DMS153 treated with DMSO at 0.1 percent for 48 hours (cell line): ENCODE measurements around the gene GOLGA6L2.
"Not testable (repeated sequence)": the region's sequence is repeated elsewhere in the genome, so short reads cannot be mapped to it uniquely, and the experiment has no call there.

Experiments used
- DNase-seq: peaks from one replicate; lab custom pipeline; 2025; ENCODE audit not compliant: unreplicated experiment; lab: John Stamatoyannopoulos, UW

GOLGA6L2 gene, protein sequence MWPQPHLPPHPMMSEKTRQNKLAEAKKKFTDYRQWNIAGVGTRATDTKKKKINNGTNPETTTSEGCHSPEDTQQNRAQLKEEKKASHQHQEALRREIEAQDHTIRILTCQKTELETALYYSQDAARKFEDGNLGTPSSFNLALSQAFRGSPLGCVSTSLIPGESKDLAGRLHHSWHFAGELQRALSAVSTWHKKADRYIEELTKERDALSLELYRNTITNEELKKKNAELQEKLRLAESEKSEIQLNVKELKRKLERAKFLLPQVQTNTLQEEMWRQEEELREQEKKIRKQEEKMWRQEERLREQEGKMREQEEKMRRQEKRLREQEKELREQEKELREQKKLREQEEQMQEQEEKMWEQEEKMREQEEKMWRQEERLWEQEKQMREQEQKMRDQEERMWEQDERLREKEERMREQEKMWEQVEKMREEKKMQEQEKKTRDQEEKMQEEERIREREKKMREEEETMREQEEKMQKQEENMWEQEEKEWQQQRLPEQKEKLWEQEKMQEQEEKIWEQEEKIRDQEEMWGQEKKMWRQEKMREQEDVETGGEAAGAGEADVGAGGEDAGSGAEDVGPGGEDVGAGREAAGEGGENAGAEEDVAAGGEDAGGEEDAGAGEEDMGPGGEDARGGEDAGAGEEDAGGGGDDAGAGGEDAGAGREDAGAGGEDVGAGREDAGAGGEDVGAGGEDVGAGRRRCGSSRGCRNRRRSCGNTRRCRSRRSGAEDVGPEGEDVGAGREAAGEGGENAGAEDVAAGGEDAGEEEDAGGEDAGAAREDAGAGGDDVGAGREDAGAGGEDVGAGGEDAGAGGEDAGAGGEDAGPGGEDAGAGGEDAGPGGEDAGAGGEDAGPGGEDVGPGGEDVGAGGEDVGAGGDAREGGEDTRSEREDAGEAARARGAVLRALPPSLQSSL

DNA sequence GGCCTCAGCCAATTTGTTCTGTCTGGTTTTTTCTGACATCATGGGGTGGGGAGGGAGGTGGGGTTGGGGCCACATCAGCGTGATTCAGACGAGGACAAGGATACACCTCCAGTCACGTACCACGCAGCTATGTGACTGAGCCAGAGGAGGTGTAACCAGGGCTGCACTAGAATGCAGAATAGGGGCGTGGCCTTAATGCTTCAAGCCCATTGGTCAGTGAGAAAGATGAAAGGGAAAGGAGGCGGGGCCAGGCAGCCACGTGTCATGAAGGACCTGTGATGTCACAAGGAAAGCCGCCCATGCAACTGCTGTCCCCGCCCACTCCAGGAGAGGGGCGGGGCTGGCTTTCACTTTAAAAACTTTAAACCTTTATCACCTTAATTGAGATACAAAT, at the start of gene GOLGA6L2:
Gene GOLGA6L2 (minus strand): TSS at position 137 of the 394 bp plus-strand sequence. CDS start 62 bp downstream, at position 75.
- DNase-seq = no peak

DNA sequence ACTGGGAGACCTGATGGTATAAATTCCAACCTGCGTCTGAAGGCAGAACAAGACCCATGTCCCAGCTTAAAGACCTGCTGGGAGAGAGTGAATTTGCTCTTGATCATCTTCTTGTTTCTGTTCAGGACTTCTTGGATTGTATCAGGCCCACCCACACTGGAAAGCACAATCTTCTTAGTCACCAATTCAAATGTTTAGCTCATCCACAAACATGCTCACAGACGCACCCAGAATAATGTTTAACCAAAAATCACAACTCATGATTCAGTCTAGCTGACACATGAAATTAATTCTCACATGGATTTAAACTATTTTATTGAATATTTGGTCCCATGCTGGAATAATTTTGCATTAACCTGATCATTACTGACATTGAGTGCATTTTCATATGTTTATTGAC, 37.8 kb upstream of the GOLGA6L2 start:
- DNase-seq = no peak

DNA sequence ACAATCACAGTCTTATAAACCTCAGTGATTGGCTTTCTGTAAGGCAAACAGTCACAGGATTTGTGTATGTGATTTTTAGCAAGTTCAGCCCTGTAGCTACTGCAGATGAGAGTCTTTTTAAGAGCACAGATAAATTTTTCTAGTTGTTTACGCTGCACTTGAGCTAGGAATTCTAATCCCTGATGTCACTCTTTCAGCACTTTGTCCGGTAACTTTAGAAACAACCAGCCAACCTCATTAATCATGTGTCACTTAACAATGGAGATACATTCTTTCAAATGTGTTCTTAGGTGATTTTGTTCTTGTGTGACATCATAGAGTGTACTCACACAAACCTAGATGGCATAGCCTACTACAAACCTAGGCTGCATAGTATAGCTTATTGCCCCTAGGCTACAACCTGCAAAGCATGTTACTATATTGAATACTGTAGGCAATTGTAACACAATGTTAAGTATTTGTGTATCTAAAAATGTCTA, 36.8 kb upstream of the GOLGA6L2 start:
- no peak for DNase-seq

DNA sequence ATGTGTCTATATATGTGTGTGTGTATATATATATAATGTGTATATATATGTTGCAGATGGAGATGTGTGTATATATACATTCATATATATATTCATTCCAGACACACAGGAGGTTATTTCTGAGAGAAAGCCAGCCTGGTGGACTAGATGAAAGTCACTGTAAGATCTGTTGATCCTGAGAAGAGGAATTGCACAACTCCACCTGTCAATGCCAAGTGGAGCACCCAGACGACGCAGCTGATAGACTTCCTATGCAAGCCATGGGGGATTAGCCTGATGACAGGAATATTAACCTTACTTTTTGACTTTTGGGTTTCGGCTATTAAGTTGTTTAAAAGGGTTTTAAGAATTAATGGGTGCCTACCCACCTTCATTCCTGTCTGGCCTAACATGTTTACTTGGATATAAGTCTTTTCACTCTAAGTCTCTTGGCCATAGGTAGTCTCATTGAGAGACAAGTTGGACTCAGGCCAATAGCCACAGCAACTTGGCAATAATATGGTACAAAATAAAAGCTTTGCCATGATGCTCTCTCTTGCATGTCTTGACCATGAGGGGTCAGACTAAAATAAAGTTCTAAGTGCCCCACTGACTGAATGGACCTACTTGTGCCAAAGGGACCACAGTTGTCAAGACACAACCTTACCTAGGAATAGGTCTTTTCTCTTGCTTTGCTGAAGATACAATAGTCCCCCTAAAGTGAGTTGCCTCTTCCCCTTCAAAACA, 35.9 kb upstream of the GOLGA6L2 start:
- no peak for DNase-seq

DNA sequence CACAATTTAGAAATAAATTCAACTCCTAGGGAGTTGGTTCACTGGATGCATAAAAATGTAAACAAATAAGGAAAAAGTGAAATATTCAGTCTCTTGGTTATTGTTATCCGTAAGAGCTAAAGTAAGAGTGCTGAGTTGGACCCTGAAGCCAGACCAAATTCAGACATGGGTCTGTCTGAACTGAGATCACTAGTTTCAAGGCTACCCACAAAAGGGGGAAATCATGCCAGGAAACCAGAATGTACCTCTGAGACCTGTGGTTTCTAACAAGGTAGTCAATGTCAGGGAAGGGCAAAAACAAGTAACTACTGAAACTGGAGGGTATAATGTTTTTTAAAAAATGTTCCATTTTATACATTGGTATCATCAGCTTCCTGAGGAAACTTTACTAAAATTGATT, 35.2 kb upstream of the GOLGA6L2 start:
- DNase-seq = no peak

DNA sequence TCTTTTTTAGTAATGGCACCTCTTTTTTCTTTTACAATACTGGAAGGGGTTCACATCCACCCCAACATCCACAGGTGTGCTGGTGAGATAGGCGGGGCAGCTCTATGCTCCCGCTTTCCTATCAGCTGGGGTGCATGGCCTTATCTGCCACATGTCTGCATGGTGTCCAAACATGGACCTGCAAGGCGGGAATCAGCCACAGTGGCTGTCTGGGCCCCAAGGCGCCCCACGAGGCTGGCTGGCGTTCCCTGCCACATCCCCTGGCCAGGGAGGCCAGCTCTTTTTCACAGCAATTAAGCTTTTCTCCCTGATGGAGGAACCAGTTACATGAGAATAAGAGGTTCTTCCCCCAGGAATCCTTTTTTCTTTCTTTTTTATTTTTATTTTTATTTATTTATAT, 30.9 kb upstream of the GOLGA6L2 start:
- no peak for DNase-seq

DNA sequence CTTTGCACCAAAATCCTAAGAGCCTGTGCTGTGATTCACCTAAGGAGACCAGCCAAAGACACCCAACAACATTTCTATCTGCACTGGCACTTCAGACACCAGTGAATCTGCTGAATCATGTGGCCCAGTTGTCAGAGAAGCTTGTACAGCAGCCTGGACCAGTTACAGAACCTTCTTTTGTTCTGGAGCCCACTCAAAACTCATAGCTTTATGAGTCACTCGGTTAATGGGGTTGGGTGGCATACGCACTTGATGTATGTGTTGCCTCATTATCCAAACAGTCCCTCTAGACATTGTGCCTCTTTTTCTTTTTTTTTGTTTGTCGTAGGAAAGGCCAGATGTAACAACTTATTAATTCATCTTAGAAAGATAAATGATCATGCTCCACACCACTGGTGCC, 25.6 kb upstream of the GOLGA6L2 start:
- DNase-seq = no peak

DNA sequence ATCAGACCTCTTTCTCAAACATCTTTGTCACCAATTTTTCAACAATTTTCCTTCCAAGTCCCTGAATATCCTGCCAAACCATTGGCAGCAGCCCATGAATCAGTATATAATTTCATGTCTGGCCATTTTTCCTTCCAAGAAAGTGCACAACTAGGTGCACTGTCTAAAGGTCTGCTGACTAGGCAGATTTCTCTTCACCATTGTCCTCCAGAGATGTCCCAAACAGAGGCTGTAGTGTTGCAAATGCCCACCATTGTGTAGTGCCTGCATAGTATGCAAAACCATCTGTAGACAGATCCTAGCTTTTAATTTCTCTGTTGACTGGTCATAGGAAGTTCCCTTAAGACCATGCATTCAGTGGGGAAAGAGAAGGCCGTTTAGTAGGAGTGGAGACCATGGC, 25.0 kb upstream of the GOLGA6L2 start:
- no peak for DNase-seq

DNA sequence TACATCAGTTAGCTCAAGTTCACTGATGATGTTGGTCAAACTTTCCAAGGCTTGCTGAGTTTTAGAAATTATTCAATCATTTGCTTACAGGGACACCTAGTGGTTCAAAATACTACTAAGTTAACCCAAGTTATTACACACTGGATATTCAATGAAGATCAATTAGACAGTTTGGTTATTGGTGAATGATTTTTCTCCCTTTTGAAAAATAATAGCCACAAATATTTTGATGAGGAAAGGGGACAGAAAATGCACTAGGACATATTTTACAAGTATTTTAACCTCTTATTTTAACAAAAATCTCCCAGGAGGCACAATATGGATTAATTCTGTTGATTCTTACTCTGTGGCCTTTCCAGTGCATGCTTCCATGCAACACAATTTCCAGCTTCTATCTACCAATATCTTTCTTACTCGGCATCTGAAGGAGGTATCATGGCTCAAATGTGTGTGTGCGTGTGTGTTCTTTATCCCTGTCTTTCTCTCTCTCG, 20.1 kb upstream of the GOLGA6L2 start:
- no peak for DNase-seq

DNA sequence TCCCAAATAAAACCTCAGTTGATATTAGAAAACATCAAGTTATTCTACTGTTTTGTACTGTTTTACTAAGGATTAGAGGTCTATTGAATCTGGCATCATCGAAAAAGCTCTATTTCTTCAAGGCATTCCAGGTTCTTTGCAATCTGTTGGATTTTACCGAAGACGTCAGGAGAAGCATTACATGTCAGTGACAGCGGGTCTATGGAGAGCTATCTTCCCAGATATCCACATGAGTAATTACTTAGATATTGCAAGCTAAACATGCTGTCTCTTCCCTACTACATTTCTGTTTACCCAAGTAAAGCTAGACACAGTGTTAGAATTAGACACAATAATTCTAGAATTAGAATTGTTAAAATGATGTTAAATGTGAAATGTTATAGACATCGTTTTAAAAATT, 10.8 kb upstream of the GOLGA6L2 start:
- DNase-seq = no peak

DNA sequence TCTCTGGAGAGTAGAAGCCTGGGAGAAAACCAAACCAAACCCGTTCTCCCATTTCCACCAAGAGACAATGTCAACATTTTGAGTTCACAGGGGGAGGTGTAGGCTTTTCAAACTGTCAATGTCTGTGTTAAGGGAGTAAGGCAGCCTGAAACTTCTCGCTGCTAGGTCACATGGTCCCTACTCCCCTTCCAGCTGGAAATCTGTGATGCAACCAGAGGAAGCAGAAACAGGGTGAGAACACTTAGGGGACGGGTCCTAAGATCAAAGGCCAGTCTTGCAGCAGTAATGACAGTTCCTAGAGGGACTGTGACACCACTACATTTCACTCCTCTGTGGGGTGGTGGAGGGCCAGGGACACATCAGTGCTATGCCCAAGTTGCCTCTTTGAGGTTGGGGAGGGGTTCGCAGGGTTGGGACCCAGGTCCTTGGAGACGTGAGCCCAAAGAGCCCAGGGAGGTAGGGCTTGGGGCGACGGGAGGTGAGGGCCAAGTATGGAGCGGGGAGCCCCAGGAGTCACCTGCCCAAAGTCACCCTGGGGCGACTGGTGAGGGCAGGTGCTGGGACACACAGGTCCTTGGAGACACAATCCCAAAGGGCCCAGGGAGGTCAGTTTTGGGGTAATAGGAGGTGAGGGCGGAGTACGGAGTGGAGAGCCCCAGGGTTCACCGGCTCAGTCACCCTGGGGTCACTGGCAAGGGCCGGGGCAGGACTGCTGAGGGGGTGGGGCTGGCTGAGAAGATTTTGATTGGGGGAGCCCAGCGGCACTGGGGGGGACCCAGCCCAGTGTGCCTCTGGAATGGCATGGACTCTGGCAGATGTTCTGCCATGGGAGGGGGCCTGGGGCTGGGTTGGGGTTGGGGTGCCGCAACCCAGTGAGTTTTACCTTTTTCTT, 582 bp downstream of the GOLGA6L2 start:
- no peak for DNase-seq

DNA sequence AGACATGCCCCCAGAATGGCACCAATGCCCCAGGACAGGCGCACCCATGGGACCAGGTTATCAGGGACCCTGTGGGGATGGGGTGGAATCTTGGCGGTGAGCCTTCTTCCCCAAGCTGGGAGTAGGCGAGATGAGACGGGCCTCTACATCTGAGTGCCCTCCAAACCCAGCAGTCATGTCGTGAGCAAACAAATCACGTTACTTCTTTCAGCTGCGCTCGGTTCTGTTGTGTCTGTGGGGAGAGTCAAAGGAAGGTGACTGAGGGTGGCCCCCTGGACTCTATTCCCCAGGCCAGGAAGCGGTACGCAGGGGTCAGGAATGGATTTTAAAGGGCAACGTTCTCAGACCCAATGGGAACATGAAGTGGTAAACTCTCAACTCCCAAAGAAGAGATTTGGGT, 2.8 kb downstream of the GOLGA6L2 start:
- DNase-seq = no peak

DNA sequence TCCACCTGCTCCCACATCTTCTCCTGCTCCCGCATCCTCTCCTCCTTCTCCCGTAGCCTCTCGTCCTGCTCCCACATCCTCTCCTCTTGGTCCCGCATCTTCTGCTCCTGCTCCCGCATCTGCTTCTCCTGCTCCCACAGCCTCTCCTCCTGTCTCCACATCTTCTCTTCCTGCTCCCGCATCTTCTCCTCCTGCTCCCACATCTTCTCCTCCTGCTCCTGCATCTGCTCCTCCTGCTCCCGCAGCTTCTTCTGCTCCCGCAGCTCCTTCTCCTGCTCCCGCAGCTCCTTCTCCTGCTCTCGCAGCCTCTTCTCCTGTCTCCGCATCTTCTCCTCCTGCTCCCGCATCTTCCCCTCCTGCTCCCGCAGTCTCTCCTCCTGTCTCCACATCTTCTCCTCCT, 5.8 kb downstream of the GOLGA6L2 start:
- DNase-seq = no peak

DNA sequence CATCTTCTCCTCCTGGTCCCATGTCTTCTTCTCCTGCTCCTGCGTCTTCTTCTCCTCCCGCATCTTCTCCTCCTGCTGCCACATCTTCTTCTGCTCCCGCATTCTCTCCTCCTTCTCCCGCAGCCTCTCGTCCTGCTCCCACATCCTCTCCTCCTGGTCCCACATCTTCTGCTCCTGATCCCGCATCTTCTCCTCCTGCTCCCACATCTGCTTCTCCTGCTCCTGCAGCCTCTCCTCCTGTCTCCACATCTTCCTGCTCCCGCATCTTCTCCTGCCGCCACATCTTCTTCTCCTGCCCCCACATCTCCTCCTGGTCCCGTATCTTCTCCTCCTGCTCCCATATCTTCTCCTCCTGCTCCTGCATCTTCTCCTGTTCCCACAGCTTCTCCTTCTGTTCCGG, 6.4 kb downstream of the GOLGA6L2 start:
- DNase-seq = no peak

DNA sequence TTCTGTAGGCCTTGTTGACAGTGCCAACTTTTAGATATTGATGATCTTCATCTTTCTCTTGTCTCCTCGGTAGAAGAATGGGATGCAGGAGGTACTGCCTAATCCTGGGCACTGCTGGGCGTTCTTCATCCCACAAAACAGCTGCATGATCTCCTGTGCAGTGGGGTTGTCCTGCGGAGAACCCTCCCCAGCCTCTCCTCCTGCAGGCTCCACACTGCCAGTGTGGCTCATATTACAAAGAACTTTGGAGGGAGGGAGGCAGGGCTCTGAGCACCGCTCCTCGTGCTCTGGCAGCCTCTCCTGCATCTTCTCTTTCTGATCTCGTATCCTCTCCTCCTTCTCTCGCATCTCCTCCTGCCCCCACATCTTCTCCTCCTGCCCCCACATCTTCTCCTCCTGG, 7.5 kb downstream of the GOLGA6L2 start:
- DNase-seq = no peak

DNA sequence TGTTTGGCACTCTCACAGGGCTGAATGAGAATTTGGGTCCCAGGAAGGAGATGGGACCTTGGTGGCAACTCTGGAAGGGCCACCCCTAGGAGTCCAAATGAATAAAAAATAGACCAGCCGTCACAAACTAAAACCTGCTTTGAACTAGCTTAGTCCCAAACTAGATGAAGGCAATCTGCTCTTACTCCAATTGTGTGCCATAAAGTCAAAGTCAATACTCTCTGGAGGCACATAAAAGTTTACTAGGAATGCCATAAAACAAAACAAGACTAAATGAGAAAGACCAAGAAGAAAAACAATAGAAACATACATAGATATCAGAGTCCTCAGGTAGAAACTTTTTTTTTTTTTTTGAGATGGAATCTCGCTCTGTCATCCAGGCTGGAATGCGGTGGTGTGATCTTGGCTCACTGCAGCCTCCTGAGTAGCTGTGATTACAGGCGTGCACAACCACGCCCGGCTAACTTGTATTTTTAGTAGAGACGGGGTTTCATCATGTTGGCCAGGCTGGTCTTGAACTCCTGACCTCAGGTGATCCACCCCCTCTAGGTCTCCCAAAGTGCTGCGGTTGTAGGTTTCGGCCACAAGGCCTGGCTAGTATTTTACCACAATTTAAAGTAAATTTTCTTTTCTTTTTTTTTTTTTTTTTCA, 8.1 kb downstream of the GOLGA6L2 start:
- DNase-seq = no peak

DNA sequence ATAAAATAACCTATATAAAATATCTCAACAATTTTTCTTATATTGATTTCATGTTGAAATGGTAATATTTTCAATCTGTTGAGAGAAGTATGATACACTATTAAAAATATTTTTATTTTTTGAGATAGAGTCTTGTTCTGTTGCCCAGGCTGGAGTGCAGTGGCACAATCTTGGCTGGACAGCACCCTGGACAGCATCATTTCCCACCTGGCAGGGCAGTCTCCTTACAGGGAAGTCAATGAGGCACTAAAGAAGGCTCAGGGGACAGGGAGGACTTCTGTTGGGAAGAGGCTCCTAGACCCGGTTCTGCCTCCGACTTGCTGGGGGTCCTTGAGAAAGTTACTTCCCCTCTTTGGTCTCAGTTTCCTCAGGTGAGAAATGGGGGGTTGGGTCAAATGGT, 9.4 kb downstream of the GOLGA6L2 start:
- DNase-seq = no peak

DNA sequence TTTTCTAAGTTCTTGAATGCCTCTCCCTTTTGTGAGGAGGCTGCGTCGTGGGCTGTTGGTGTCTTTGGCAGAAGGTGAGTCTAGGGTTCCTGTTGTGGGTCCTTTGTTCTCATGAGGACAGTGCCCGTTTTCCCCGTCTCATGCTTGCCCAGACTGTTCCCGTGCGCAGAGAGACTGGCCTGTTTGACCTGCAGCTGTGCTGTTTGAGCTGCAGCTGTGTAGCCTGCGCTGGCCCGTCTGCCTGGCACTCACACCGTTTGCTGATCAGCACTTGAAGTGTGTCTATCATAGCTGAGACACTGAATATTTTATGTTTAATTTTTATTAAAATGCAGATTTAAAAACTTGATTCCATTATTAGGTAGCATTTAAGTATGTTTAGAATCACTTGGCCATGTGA, 9.9 kb downstream of the GOLGA6L2 start:
- no peak for DNase-seq

DNA sequence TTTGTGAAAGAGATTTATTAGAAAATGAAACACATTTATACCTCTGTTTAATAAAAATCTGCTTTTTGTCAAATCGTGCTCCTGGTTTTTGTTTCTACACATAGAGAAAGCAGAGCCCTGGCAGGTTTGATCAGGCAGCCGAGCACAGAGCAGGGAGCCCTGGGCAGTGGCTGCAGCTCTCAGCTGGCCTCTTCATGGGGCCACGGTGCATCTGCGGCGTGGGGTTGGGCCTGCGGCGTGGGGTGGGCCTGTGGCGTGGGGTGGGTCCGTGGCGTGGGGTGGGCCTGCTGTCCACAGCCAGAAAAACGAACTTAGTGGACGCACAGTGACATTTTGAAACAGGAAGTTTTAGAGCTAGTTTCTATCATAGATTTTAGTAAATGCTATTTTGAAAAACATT, 10.6 kb downstream of the GOLGA6L2 start:
- DNase-seq = no peak

DNA sequence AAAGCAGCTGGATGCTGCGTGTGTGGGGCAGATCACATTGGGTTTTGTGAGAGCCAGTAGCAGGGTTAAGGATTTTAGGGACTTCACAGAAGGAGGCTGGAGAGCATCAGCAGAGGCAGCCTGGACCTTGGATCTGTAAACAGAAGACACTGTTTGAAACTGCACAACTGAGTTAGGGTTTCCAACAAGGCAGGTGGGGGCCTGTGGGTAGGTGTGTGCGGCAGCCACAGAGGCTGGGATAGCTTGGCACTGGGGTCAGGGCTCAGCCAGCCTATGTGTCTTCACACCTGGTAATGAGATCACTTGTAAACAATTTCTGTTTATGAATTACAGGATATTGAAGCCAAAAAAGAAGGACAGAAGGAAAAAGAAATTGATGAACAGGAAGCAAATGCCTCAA, 12.3 kb downstream of the GOLGA6L2 start:
- not testable (repeated sequence) for DNase-seq
